ENCODE measurements around the gene ISY1.

The ISY1 gene

GRCh38 chr3:129078510-129078909 lies 82.4 kb downstream of the ISY1 start:
- H3K4me3 ChIP-seq (ENCODE audit: low read depth, low read length), result no peak overlapping the region
- ChIA-PET CTCF (interaction anchor here (0.7 to 1.2 kb wide), 2 partner anchors 26 to 108 kb away, joined by 3 to 4 read pairs; no protein-coding TSS in a partner anchor), POLR2A (no interaction called here)
- TF ChIP-seq CTCF (IDR thresholded peaks at IDR 0.05; ENCODE audit: insufficient read depth, low read length, missing control alignments), result no peak
- no peak for DNase-seq (ENCODE audit: low read depth, low spot score)
